K562 (cell line): ENCODE measurements around the gene PDE8A. TPM values are rescaled to one million over a fixed set of nuclear protein-coding genes. Genes with fewer than 3 reads are reported as not detected.

Experiments used
- ADNP ChIP-seq: fragments of 200-800 bp; sonication (Bioruptor generic); IDR thresholded peaks from 2 replicates; pipeline ENCODE4 v1.6.1; 2016; ENCODE audit warnings: missing genetic modification characterization, missing compliant biosample characterization
- CBX3 ChIP-seq, 2 experiments: IDR thresholded peaks; 1 replicate in 1 of 2; 2 replicates in 1 of 2; pipeline ENCODE4 v1.6.1; 2012; ENCODE audit warnings: inconsistent platforms in 2 of 2, low read length in 2 of 2, borderline replicate concordance in 1 of 2, control low read depth in 1 of 2
- EP300 ChIP-seq: IDR thresholded peaks from 2 replicates; pipeline ENCODE4 v1.6.1; 2012; ENCODE audit warnings: low read length, improper control_type of control experiment
- FOXJ3 ChIP-seq: sonication (generic); formaldehyde crosslinking; IDR thresholded peaks from 2 replicates; pipeline ENCODE4 v1.4.0; 2020; ENCODE audit warnings: mild to moderate bottlenecking, missing genetic modification reagents
- HDAC6 ChIP-seq: IDR thresholded peaks from 2 replicates; pipeline ENCODE4 v1.6.1; 2012; ENCODE audit warnings: low read depth, mild to moderate bottlenecking, control low read depth, inconsistent platforms, low read length, moderate library complexity
- HIVEP1 ChIP-seq: fragments of 250-450 bp; sonication (Bioruptor Pico); IDR thresholded peaks from 2 replicates; pipeline ENCODE4 v1.4.0; 2020; ENCODE audit warnings: mild to moderate bottlenecking
- HNRNPL ChIP-seq: fragments of 200-400 bp; formaldehyde crosslinking; IDR thresholded peaks from 2 replicates; pipeline ENCODE4 v1.6.1; 2017; ENCODE audit warnings: low read depth, mild to moderate bottlenecking, low read length
- KLF16 ChIP-seq: IDR thresholded peaks from 2 replicates; pipeline ENCODE4 v1.6.1; 2016; ENCODE audit warnings: antibody characterized with exemption
- LCOR ChIP-seq: sonication (generic); formaldehyde crosslinking; IDR thresholded peaks from 2 replicates; pipeline ENCODE4 v1.8.0; 2022; ENCODE audit warnings: mild to moderate bottlenecking, missing genetic modification reagents
- MBD1 ChIP-seq: fragments of 250-450 bp; sonication (Bioruptor Pico); IDR thresholded peaks from 2 replicates; pipeline ENCODE4 v1.8.0; 2022; ENCODE audit warnings: inconsistent platforms
- MTA2 ChIP-seq: fragments of 450-650 bp; IDR thresholded peaks from 2 replicates; pipeline ENCODE4 v1.6.1; 2016; ENCODE audit warnings: low read depth
- MYNN ChIP-seq, 2 experiments: sonication (generic); formaldehyde crosslinking in 1 of 2; IDR thresholded peaks; 2 replicates each; pipeline versions ENCODE4 v1.5.0 to v1.6.1; 2016 to 2020; ENCODE audit warnings: antibody characterized with exemption in 1 of 2, missing genetic modification reagents in 1 of 2
- NCOR1 ChIP-seq: fragments of 450-650 bp; IDR thresholded peaks from 2 replicates; pipeline ENCODE4 v1.6.1; 2016; ENCODE audit warnings: mild to moderate bottlenecking, moderate library complexity
- NFE2 ChIP-seq: IDR thresholded peaks from 2 replicates; pipeline ENCODE4 v1.6.1; 2014; ENCODE audit warnings: antibody characterized with exemption, low read depth
- NUFIP1 ChIP-seq: fragments of 450-650 bp; IDR thresholded peaks from 2 replicates; pipeline ENCODE4 v1.6.1; 2018; ENCODE audit not compliant: partially characterized antibody
- PHF20 ChIP-seq: fragments of 450-650 bp; IDR thresholded peaks from 2 replicates; pipeline ENCODE4 v1.6.1; 2018; ENCODE audit not compliant: partially characterized antibody
- PHF21A ChIP-seq: fragments of 450-650 bp; IDR thresholded peaks from 2 replicates; pipeline ENCODE4 v1.6.1; 2017; ENCODE audit warnings: low read depth, borderline replicate concordance
- POLR2G ChIP-seq: fragments of 200-400 bp; formaldehyde crosslinking; IDR thresholded peaks from 2 replicates; pipeline ENCODE4 v1.6.1; 2017; ENCODE audit warnings: low read depth, mild to moderate bottlenecking, antibody characterized with exemption, low read length, moderate library complexity
- RHOXF2B ChIP-seq: fragments of 250-450 bp; sonication (Bioruptor Pico); conservative IDR thresholded peaks from 2 replicates; pipeline ENCODE4 v1.5.1; 2021
- SAFB ChIP-seq: fragments of 200-400 bp; formaldehyde crosslinking; IDR thresholded peaks from 2 replicates; pipeline ENCODE4 v1.6.1; 2017; ENCODE audit warnings: low read depth, low read length, borderline replicate concordance
- SETDB1 ChIP-seq: IDR thresholded peaks from one replicate; pipeline ENCODE4 v1.6.1; 2012; ENCODE audit warnings: low read length, control low read depth, inconsistent platforms
- SNAPC5 ChIP-seq: fragments of 250-450 bp; sonication (Bioruptor Pico); IDR thresholded peaks from 2 replicates; pipeline ENCODE4 v1.8.0; 2021; ENCODE audit warnings: moderate library complexity, mild to moderate bottlenecking, inconsistent platforms
- SREBF2 ChIP-seq: sonication (generic); formaldehyde crosslinking; IDR thresholded peaks from 2 replicates; pipeline ENCODE4 v1.4.0; 2020; ENCODE audit warnings: mild to moderate bottlenecking, missing genetic modification reagents
- STAT5A ChIP-seq: IDR thresholded peaks from 2 replicates; pipeline ENCODE4 v1.6.1; 2012; ENCODE audit warnings: low read length, inconsistent platforms, borderline replicate concordance
- TEAD4 ChIP-seq, 2 experiments: sonication (generic) in 1 of 2; formaldehyde crosslinking in 1 of 2; IDR thresholded peaks; 2 replicates each; pipeline versions ENCODE4 v1.6.1 to v1.8.0; 2012 to 2022; ENCODE audit warnings: borderline replicate concordance in 1 of 2, inconsistent platforms in 1 of 2, low read length in 1 of 2, mild to moderate bottlenecking in 1 of 2, missing genetic modification reagents in 1 of 2
- THRAP3 ChIP-seq: fragments of 450-650 bp; IDR thresholded peaks from 2 replicates; pipeline ENCODE4 v1.6.1; 2016; ENCODE audit warnings: mild to moderate bottlenecking, inconsistent platforms, borderline replicate concordance
- ZNF197 ChIP-seq: fragments of 200-800 bp; sonication (Bioruptor generic); IDR thresholded peaks from 2 replicates; pipeline ENCODE4 v1.6.1; 2016; ENCODE audit warnings: low read depth, missing genetic modification characterization, missing compliant biosample characterization
- ZNF232 ChIP-seq: sonication (generic); formaldehyde crosslinking; IDR thresholded peaks from 2 replicates; pipeline ENCODE4 v1.8.0; 2022; ENCODE audit warnings: mild to moderate bottlenecking, missing genetic modification reagents
- ZNF274 ChIP-seq: IDR thresholded peaks from 2 replicates; pipeline ENCODE4 v1.6.1; 2011; ENCODE audit warnings: low read depth, mild to moderate bottlenecking, low read length, moderate library complexity, borderline replicate concordance
- ZNF384 ChIP-seq: IDR thresholded peaks from 2 replicates; pipeline ENCODE4 v1.6.1; 2012; ENCODE audit warnings: low read depth, low read length, improper control_type of control experiment
- ZNF511 ChIP-seq: sonication (generic); formaldehyde crosslinking; IDR thresholded peaks from 2 replicates; pipeline ENCODE4 v1.8.0; 2022; ENCODE audit warnings: mild to moderate bottlenecking, missing genetic modification reagents
- polyA plus RNA-seq, 8 experiments: library from polyadenylated mRNA; depleted of rRNA in 4 of 8; stranded (reverse) in 5 of 8; unstranded in 3 of 8; fragments of >200 nt; fragmentation: Nextera tagmentation in 2 of 8; fragmentation: Illumina TruSeq in 1 of 8; extraction: Ambion mirVana in 2 of 8; extraction: Trizol in 1 of 8; gene quantifications; 2 replicates each; pipeline versions ENCODE4 v1.2.1 to v1.2.3, GENCODE V29; 2011 to 2014; ENCODE audit warnings: inconsistent platforms in 1 of 8, missing spikeins in 1 of 8
- total RNA-seq, 7 experiments: library from RNA; depleted of rRNA in 6 of 7; stranded (reverse); fragments of >200 nt in 6 of 7; fragmentation: Illumina TruSeq in 2 of 7; extraction: Trizol in 2 of 7; gene quantifications; 2 replicates each; pipeline versions ENCODE4 v1.2.1 to v1.2.3, GENCODE V29; 2011 to 2021; ENCODE audit warnings: low replicate concordance in 1 of 7

PDE8A gene
- total and polyA plus RNA-seq, 9 of the 15 experiments (the other 6 are each of a cell fraction or from before 2014, with no cell fraction given) = 5.9 to 40.3 (median 19.8) TPM

GRCh38 chr15:84961114-84961452, 20.6 kb upstream of the PDE8A start (continued):
- TF ChIP-seq ZNF197 = no peak
- peak in 1 of 2 experiments; percentile 64; a peak in 1 of 3 replicates for TF ChIP-seq CBX3 (IDR thresholded peaks at IDR 0.05; ENCODE audit: borderline replicate concordance in 1 of 2, low read length in 2 of 2)
- no peak for TF ChIP-seq ZNF274
- no peak for TF ChIP-seq PHF21A
- no peak for TF ChIP-seq MYNN (IDR thresholded peaks at IDR 0.05)
- TF ChIP-seq MYNN (CRISPR knock-in tag; IDR thresholded peaks at IDR 0.05) = no peak
- TF ChIP-seq STAT5A = peak; percentile 48
- no peak for TF ChIP-seq ZNF232 (CRISPR knock-in tag)
- TF ChIP-seq TEAD4 (IDR thresholded peaks at IDR 0.05; ENCODE audit: low read length) = peak; percentile 75
- no peak for TF ChIP-seq TEAD4 (CRISPR knock-in tag; IDR thresholded peaks at IDR 0.05; ENCODE audit: borderline replicate concordance)
- TF ChIP-seq ADNP (tag) = no peak
- no peak; the same call in 1 of the 2 replicates for TF ChIP-seq KLF16
- TF ChIP-seq MBD1 = no peak
- peak; percentile 62 for TF ChIP-seq NCOR1
- no peak for TF ChIP-seq HDAC6
- no peak for TF ChIP-seq SNAPC5 (CRISPR knock-in tag)
- TF ChIP-seq EP300 = peak; percentile 53; the same call in 1 of the 2 replicates
- no peak for TF ChIP-seq PHF20
- TF ChIP-seq LCOR (CRISPR knock-in tag) = peak; percentile 52
- no peak for TF ChIP-seq ZNF511 (CRISPR knock-in tag)
- TF ChIP-seq SETDB1 = no peak
- TF ChIP-seq MTA2 = peak; percentile 20; the same call in 1 of the 2 replicates
- TF ChIP-seq HNRNPL = no peak
- no peak for TF ChIP-seq POLR2G
- TF ChIP-seq SREBF2 (CRISPR knock-in tag) = no peak
- TF ChIP-seq HIVEP1 = no peak
- no peak for TF ChIP-seq RHOXF2B (CRISPR knock-in tag)
- TF ChIP-seq SAFB = no peak
- peak; percentile 94 for TF ChIP-seq ZNF384
- TF ChIP-seq FOXJ3 = no peak
- no peak for TF ChIP-seq NUFIP1
- TF ChIP-seq NFE2 = peak; percentile 36; the same call in 1 of the 2 replicates
- no peak for TF ChIP-seq THRAP3
